Superior temporal gyrus (tissue), 1 donor: ENCODE measurements around the gene CLDN4.

Experiments
- DNase-seq: peaks from one replicate; pipeline ENCODE4 v3.0.0-alpha.2; 2016; ENCODE audit errors: extremely low spot score

The CLDN4 gene

GRCh38 chr7:73872056-73872908 lies 41.5 kb downstream of the CLDN4 start:
- no peak for DNase-seq

- no peak for DNase-seq
Measured at GRCh38 chr7:73876361-73876760, 45.6 kb downstream of the CLDN4 start.

- no peak for DNase-seq
Measured at GRCh38 chr7:73876973-73877372, 46.2 kb downstream of the CLDN4 start.

- no peak for DNase-seq
Measured at GRCh38 chr7:73879977-73880681, 49.3 kb downstream of the CLDN4 start.

- DNase-seq = no peak
Measured at GRCh38 chr7:73880755-73881328, 50.0 kb downstream of the CLDN4 start.

GRCh38 chr7:73881352-73882046 lies 50.7 kb downstream of the CLDN4 start:
- DNase-seq = no peak

- DNase-seq = no peak
Measured at GRCh38 chr7:73882047-73882402, 51.2 kb downstream of the CLDN4 start.
